Smooth muscle cell (in vitro differentiated cells): Measurements from ENCODE around the gene IDH1. TPM values are rescaled to one million over a fixed set of nuclear protein-coding genes. Genes with fewer than 3 reads are reported as not detected.

Source experiments
- DNase-seq: peaks from one replicate; lab custom pipeline; 2025; ENCODE audit not compliant: unreplicated experiment; lab: John Stamatoyannopoulos, UW
- H2AFZ ChIP-seq: fragments of 200-600 bp; sonication (generic); 2 replicates; pipeline ENCODE4 v1.6.0; 2016; ENCODE audit warnings: antibody characterized with exemption, low read depth, mild to moderate bottlenecking
- H3F3A ChIP-seq: fragments of 200-600 bp; sonication (generic); 2 replicates; pipeline ENCODE4 v1.6.0; 2017; ENCODE audit warnings: antibody characterized with exemption, low read depth
- H3K27ac ChIP-seq: fragments of 200-600 bp; sonication (generic); 2 replicates; pipeline ENCODE4 v1.5.1; 2016; ENCODE audit warnings: low read depth, mild to moderate bottlenecking
- H3K27me3 ChIP-seq: fragments of 200-600 bp; sonication (generic); 2 replicates; pipeline ENCODE4 v1.6.1; 2016; ENCODE audit warnings: low read depth, mild to moderate bottlenecking
- H3K36me3 ChIP-seq: fragments of 200-600 bp; sonication (generic); 2 replicates; pipeline ENCODE4 v1.5.1; 2016; ENCODE audit warnings: low read depth
- H3K4me1 ChIP-seq: fragments of 200-600 bp; sonication (generic); 2 replicates; pipeline ENCODE4 v1.5.1; 2016; ENCODE audit warnings: low read depth
- H3K4me2 ChIP-seq: fragments of 200-600 bp; sonication (generic); 2 replicates; pipeline ENCODE4 v1.6.0; 2016; ENCODE audit warnings: mild to moderate bottlenecking
- H3K4me3 ChIP-seq: fragments of 200-600 bp; sonication (generic); 2 replicates; pipeline ENCODE4 v1.5.1; 2016; ENCODE audit warnings: mild to moderate bottlenecking
- H3K79me2 ChIP-seq: fragments of 200-600 bp; sonication (generic); 2 replicates; pipeline ENCODE4 v1.6.0; 2016; ENCODE audit warnings: low read depth, mild to moderate bottlenecking
- H3K9ac ChIP-seq: fragments of 200-600 bp; sonication (generic); 2 replicates; pipeline ENCODE4 v1.6.0; 2016; ENCODE audit warnings: low read depth
- H3K9me3 ChIP-seq: fragments of 200-600 bp; sonication (generic); replicated peaks from 2 replicates; pipeline ENCODE4 v1.5.1; 2016; ENCODE audit warnings: low read depth
- H4K20me1 ChIP-seq: fragments of 200-600 bp; sonication (generic); 2 replicates; pipeline ENCODE4 v1.6.0; 2016; ENCODE audit warnings: low read depth
- CTCF ChIP-seq: fragments of 200-600 bp; sonication (generic); IDR thresholded peaks from 2 replicates; pipeline ENCODE4 v1.5.1; 2017; ENCODE audit warnings: borderline replicate concordance, mild to moderate bottlenecking, antibody characterized with exemption; ENCODE audit not compliant: insufficient read depth, poor library complexity, severe bottlenecking
- WGBS: methylation state at CpG from one replicate; pipeline ENCODE4 v1.1.7; 2016; ENCODE audit warnings: low lambda C conversion rate; 5-methylcytosine and 5-hydroxymethylcytosine counted together
- polyA plus RNA-seq: library from polyadenylated mRNA; unstranded; fragments of >200 nt; fragmentation: Nextera tagmentation; extraction: Ambion mirVana; gene quantifications from 2 replicates; pipeline ENCODE4 v1.2.1, GENCODE V29; 2016
- total RNA-seq: library from RNA; depleted of rRNA; stranded (reverse); fragments of >200 nt; gene quantifications from 2 replicates; pipeline ENCODE4 v1.2.3, GENCODE V29; 2014

IDH1 gene
- total and polyA plus RNA-seq, 2 experiments from 2014 or later: 97.2 to 98.6 TPM

- peak overlapping the region; percentile 89 for H3K4me2 ChIP-seq
- peak overlapping the region; percentile 18 for H3K27ac ChIP-seq
- H3K36me3 ChIP-seq: peaks cover 11% of the 10 kb centered on the region
- H3K4me1 ChIP-seq: peaks cover 17% of the 10 kb centered on the region
- peaks cover 5% of the 10 kb centered on the region for H3F3A ChIP-seq
- H3K27me3 ChIP-seq: no peaks in the 10 kb centered on the region
- peaks cover 4% of the 10 kb centered on the region for H3K79me2 ChIP-seq
- no peak overlapping the region for H3K9ac ChIP-seq
- DNase-seq: no peak
- 8% methylated on average over 7 of the region's 7 CpGs for WGBS
- H2AFZ ChIP-seq: peak overlapping the region; percentile 99
- H3K9me3 ChIP-seq: no peaks in the 10 kb centered on the region
- no peak for TF ChIP-seq CTCF
- H3K4me3 ChIP-seq: peak overlapping the region; percentile 80
- peaks cover 7% of the 10 kb centered on the region for H4K20me1 ChIP-seq
Measured at GRCh38 chr2:208253600-208254117, 1.2 kb downstream of the IDH1 start.

GRCh38 chr2:208252716-208253492 lies 2.0 kb downstream of the IDH1 start:
- H2AFZ ChIP-seq: no peak overlapping the region
- H4K20me1 ChIP-seq: peaks cover 7% of the 10 kb centered on the region
- 85% methylated on average over 3 of the region's 3 CpGs for WGBS
- H3K4me1 ChIP-seq: peaks cover 17% of the 10 kb centered on the region
- peak overlapping the region; percentile 18 for H3K27ac ChIP-seq
- H3K79me2 ChIP-seq: peaks cover 4% of the 10 kb centered on the region
- H3K9me3 ChIP-seq: no peaks in the 10 kb centered on the region
- no peak for TF ChIP-seq CTCF
- peaks cover 13% of the 10 kb centered on the region for H3K36me3 ChIP-seq
- H3K4me3 ChIP-seq: peak overlapping the region; percentile 80
- H3K9ac ChIP-seq: no peak overlapping the region
- peak overlapping the region; percentile 89 for H3K4me2 ChIP-seq
- no peaks in the 10 kb centered on the region for H3K27me3 ChIP-seq
- H3F3A ChIP-seq: peaks cover 5% of the 10 kb centered on the region
- DNase-seq: no peak

GRCh38 chr2:208251098-208251497 lies 3.8 kb downstream of the IDH1 start:
- WGBS: 98% methylated on average over 4 of the region's 4 CpGs
- H4K20me1 ChIP-seq: peaks cover 7% of the 10 kb centered on the region
- H3F3A ChIP-seq: peaks cover 5% of the 10 kb centered on the region
- no peak for TF ChIP-seq CTCF
- no peak overlapping the region for H3K27ac ChIP-seq
- no peak overlapping the region for H3K4me2 ChIP-seq
- no peaks in the 10 kb centered on the region for H3K9me3 ChIP-seq
- peaks cover 17% of the 10 kb centered on the region for H3K4me1 ChIP-seq
- DNase-seq: no peak
- no peak overlapping the region for H2AFZ ChIP-seq
- H3K36me3 ChIP-seq: peaks cover 24% of the 10 kb centered on the region
- peaks cover 4% of the 10 kb centered on the region for H3K79me2 ChIP-seq
- no peaks in the 10 kb centered on the region for H3K27me3 ChIP-seq
- H3K9ac ChIP-seq: no peak overlapping the region
- H3K4me3 ChIP-seq: no peak overlapping the region
